G401.6 (cell line): ENCODE results near the gene NFKBIL1.
"Not testable (repeated sequence)": the region's sequence is repeated elsewhere in the genome, so short reads cannot be mapped to it uniquely, and the experiment has no call there.

Source experiments
- FAIRE-seq: peaks from 2 replicates; lab custom pipeline; 2012; peaks lifted over from hg19 to GRCh38; lab: Jason Lieb, UNC

NFKBIL1 gene

DNA sequence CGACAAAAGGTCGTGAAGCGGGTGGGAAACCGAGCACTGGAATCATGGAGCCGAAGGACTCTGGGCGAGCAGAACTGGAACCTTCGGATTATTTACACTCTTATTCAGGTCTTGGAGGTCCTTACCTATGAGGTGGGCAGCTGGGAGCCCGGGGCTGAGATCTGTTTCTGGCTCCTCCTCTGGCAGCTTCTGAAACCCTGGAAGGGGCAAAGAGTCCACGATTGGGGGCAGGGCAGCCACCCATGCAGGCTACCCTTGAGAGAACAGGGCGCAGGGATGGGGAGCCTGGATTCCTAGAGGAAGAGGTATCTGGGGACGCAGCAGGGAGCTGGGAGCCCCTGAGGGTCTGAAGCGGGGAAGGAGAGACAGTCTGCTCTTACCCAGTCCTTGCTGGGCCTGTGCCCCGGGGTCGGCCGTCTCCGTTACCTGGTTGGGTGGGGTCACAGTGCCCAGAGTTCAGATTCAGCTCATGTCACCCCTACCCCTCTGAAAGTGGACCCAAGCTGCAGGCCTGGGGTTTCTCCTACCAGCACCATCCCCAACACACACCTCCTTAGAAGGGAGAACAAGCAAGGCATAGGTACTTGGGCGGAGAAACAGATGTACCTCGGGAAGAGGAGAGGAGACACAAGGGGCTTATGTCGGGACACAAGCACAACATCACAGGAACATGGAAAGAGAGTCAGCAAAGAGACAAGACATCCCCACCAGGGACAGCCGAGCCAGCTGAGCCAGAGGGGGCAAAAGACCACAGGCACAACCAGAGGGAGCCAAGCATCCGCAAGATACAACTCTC, 34.2 kb downstream of the NFKBIL1 start:
- no peak for FAIRE-seq

DNA sequence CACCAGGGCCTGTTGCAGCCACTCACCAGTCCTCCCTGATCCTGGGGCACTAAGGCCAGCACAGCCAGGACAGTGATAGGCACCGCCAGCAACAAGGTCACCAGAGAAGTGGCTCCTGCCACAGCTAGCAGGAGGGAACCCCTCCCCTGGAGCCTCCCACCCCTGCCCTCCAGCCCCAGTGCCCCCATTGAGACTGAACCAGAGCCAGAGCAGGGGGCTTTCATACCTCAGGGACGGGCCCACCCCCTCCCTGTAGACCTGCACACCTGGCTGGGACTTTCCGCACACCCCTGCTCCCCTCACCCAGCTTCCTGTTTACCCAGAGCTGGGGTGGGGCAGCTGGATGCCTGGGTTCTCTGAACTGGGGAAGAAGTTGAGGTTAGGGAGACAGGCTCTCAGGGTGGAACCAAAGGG, 34.8 kb downstream of the NFKBIL1 start, which contains the start of gene LTB:
LTB (minus strand) TSS at position 195 of the 414 bp plus-strand sequence; CDS start at position 188, 7 bp downstream.
- no peak for FAIRE-seq

DNA sequence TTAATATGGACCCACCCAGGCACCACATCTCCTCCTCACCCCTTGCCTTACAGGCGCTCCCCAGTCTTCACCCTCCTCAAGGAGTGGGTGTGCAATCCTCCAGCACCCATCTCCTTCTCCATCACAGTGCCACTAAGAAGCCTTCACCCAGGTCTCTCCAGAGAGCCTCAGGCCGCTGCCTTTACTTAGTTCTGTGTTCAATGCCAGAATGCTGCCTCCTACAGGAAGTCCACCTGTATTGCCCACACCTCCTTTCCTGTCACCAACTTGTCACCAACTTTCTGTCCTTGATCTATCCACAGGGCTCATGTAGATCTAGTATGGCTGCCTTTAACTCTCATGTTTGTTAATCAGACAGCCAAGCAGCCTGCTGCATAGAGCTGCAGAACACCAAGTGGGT, 38.1 kb downstream of the NFKBIL1 start:
- no peak for FAIRE-seq

DNA sequence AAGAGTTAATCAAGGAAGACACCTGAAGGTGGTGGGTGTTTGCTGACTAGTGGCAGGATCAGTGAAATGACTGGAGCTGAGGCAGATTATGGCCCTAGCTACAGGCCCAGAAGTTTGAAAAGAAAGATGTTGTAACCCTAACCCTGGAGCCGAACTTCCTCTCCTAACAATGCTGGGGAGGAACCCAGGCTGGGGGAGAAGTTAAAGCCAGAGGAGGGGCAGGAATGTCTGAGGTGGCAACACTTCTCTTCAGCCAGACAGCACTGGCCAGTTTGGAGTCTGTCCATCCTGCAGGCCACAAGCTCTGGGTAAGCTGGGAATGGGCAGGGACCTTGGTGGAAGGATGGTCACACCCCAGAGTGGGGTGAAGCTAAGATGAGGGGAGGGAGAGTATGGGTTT, 38.6 kb downstream of the NFKBIL1 start, which contains the start of gene LST1:
LST1 (plus strand) TSS at position 270 of the 400 bp plus-strand sequence. CDS start 1,023 bp downstream, outside the sequence.
- no peak for FAIRE-seq

DNA sequence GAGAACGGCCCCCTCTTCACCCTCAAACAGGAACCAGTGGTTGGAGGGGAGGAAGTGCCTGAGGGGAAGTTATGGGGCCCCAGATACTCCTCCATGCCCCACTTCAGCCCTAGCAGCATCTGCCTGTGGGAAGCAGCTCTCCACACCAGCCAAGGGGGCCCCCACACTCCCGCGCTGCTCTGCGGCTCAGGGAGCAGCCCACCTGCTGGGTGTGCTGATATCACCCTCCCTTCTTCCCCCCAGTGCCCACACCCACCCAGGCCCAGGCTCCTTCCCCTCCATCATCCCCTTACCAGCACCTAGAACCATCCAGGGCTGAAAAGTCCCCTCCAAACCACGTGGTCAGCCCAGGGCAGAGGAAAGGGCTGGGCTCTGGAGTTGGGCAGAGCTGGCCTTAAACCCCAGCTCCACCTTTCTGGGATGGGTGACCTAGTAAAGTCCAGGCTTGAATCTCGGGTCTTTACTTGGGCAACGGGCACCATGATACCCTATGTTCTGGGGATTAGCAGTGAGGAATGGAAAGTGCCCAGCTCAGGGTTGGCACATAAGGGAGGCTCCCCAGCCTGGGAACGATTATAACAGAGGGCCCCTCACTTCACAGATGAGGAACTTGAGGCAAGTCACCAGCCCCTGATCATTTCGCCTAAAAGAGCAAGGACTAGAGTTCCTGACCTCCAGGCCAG, 39.3 kb downstream of the NFKBIL1 start:
- FAIRE-seq = no peak

DNA sequence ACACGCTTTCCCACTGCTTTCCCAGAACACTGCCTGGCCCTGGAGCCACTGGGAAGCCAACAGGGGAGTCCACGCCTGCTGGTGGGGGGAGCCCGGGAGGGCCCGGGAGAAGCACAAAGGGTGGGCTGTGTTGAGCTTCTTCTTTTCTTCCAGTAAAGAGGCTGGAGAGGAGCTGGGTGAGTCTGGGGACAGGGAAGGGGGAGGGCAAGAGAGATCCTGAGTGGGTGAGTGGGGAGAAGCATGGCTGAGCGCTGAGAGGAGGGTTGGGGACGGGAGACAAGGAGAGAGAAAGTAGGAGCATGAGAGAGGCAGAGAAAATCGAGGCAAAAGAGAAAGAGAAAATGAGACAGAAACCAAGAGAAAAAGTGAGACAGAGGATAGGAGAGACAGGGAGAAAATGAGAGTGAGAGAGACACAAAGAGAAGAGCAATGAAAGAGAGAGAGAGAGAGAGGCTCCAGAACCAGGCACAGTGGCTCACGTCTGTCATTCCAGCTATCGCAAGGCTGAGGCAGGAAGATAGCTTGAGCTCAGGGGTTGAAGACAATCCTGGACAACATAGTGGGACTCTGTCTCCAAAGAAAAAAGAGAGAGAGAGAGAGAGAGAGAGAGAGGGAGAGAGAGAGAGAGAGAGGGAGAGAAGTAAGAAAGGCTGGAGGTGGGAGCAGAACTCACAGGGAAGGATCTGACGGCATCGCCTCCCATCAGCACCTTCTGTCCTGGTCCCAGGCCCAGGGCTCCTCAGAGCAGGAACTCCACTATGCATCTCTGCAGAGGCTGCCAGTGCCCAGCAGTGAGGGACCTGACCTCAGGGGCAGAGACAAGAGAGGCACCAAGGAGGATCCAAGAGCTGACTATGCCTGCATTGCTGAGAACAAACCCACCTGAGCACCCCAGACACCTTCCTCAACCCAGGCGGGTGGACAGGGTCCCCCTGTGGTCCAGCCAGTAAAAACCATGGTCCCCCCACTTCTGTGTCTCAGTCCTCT, 40.7 kb downstream of the NFKBIL1 start:
- FAIRE-seq = no peak

DNA sequence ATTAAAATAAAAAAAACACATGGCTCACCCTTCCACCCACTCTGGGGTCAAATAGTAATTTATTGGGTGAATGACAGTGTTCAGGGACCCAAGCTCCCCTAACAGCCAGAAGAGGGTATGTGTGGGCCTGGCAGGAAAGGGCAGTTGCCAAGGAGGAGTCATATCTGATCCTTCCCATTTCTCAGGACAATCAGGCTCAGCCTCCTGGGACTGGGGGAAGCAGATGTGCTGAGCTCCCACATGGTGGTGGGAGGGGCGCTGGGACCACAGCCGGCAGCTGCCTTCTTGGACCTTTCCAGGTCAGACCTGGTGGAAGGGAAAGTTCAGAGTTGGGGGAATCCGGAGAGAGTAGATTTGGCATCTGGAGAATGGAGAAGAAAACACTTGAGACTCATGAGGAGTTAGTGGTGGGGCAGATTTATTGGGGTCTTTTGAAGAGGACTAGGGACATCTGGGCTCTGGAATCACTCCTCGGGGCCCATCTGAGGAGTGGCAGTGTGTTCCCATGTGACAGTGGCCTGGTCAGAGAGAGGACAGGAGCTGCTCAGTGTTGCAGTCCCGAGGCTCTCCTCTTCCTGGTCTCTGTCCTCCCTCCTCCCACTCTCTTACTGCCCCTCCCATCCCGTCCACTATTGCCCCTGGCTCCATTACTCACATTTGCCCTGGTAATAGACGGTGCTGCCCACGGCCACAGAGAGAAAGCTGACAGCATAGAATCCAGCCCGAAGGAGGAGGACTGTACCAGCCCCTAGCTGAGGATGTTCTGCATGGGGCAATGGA, 41.7 kb downstream of the NFKBIL1 start:
- FAIRE-seq = no peak

DNA sequence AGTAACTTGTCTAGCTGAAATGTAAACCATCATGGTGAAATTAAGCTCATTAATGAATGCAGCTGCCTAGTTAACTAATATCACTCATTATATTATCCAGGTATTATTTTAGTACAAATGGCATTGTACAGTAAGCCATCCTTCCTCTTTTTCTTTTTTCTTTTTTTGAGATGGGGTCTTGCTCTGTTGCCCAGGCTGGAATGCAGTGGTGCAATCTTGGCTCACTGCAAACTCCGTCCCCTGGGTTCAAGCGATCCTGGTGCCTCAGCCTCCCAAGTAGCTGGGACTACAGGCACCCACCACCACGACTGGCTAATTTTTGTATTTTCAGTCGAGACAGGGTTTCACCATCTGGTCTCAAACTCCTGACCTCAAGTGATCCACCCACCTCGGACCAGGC, 43.3 kb downstream of the NFKBIL1 start:
- not testable (repeated sequence) for FAIRE-seq

DNA sequence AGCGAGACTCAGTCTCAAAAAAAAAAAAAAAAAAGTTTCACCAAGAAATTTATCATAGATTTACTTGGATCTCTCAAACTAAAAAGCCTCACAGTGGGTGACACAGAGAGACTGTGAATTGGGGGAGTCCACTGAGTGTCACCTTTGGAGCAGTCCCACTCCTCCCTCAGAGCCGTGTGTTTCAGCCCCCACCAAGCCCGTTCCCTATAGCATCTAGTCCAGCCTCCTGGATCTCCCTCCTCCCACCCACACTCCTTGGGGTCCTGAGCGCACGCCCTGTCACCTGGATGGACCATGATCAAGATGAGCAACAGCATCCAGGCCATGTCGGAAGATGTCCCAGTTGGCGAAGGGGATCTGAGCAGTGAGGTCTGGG, 45.0 kb downstream of the NFKBIL1 start:
- FAIRE-seq = no peak

DNA sequence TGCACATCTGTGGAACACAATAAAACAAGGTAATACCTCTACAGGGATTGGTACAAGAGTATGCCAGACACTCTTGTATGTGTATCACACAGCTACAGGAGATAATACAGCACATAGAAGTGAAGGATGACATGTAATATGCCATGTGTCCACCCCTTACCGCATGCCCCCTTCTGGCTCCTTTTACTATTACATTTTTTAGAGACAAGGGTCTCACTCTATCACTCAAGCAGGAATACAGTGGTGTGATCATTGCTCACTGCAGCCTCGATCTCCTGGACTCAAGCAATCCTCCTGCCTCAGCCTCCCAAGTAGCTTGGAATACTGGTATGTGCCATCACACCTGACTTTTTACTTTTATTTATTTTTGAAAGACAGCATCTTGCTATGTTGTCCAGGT, 49.6 kb downstream of the NFKBIL1 start:
- FAIRE-seq = no peak

DNA sequence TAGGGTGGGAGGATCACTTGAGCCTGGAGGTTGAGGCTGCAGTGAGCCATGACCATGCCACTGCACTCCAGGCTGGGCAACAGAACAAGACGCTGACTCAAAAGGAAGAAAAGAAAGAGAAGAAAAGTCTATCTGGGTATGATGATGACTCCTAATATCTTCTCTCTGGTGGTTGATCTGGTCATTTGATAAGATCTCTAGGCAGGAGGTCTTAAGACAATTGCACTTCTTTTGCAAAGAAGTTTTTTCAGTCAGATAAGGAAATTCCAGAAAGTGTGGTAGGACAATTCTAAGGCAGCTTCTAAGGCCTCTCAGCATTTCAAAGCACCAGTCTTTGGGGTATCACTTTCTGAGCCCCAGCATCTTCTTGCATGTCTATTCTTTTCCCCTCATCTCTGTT, 59.9 kb downstream of the NFKBIL1 start:
- no peak for FAIRE-seq
